ENCODE data around the gene MAD2L1. TPM values are rescaled to one million over a fixed set of nuclear protein-coding genes. Genes with fewer than 3 reads are reported as not detected.

The MAD2L1 gene
- total and polyA plus RNA-seq, 2 of the 13 experiments (the other 11 are each of a cell fraction or from before 2014, with no cell fraction given), result 40.6 to 109 TPM

GRCh38 chr4:120066517-120067340, at the start of gene MAD2L1 (continued):
- 0 out of 2 replicates have a peak, but pooled peaks have one; percentile 7 for TF ChIP-seq MED13 (CRISPR knock-in tag; IDR thresholded peaks at IDR 0.05)
- no peak for TF ChIP-seq NR3C1 (CRISPR knock-in tag; IDR thresholded peaks at IDR 0.05)
- peak; percentile 14; the same call in 1 of the 2 replicates for TF ChIP-seq KDM4B (CRISPR knock-in tag; IDR thresholded peaks at IDR 0.05)
- peak; percentile 11; the same call in 1 of the 2 replicates for TF ChIP-seq MIER3 (CRISPR knock-in tag; IDR thresholded peaks at IDR 0.05; ENCODE audit: borderline replicate concordance)
- TF ChIP-seq PHF20 (CRISPR knock-in tag; IDR thresholded peaks at IDR 0.05), result no peak; the same call in none of the 2 replicates
- TF ChIP-seq ZNF576 (CRISPR knock-in tag; IDR thresholded peaks at IDR 0.05), result peak; percentile 6; the same call in 1 of the 2 replicates
- TF ChIP-seq ZNF772 (CRISPR knock-in tag; IDR thresholded peaks at IDR 0.05), result peak; percentile 17
- peak; percentile 55; the same call in 1 of the 2 replicates for TF ChIP-seq GATA4 (IDR thresholded peaks at IDR 0.05; ENCODE audit: borderline replicate concordance, low read depth)
- no peak for TF ChIP-seq ZNF331 (CRISPR knock-in tag; IDR thresholded peaks at IDR 0.05)
- peak; percentile 98 for TF ChIP-seq NAIF1 (CRISPR knock-in tag; IDR thresholded peaks at IDR 0.05; ENCODE audit: borderline replicate concordance)
- TF ChIP-seq ZMAT5 (CRISPR knock-in tag; IDR thresholded peaks at IDR 0.05; ENCODE audit: borderline replicate concordance, low read depth), result no peak
- peak; percentile 48; the same call in 1 of the 2 replicates for TF ChIP-seq ZNF230 (CRISPR knock-in tag; IDR thresholded peaks at IDR 0.05)
- TF ChIP-seq ZFP36L2 (CRISPR knock-in tag; IDR thresholded peaks at IDR 0.05), result no peak
- no peak for TF ChIP-seq HNRNPK (IDR thresholded peaks at IDR 0.05; ENCODE audit: low read depth, low read length, poor library complexity, severe bottlenecking)
- TF ChIP-seq KMT2B (CRISPR knock-in tag; IDR thresholded peaks at IDR 0.05), result peak; percentile 84
- no peak for TF ChIP-seq ZNF775 (CRISPR knock-in tag; IDR thresholded peaks at IDR 0.05; ENCODE audit: borderline replicate concordance)
- TF ChIP-seq SP2 (CRISPR knock-in tag; IDR thresholded peaks at IDR 0.05), result no peak
- TF ChIP-seq TAF1 (CRISPR knock-in tag; IDR thresholded peaks at IDR 0.05), result peak; percentile 80; the same call in 1 of the 2 replicates
- TF ChIP-seq MAZ (IDR thresholded peaks at IDR 0.05; ENCODE audit: borderline replicate concordance, low read depth, low read length), result no peak
- peak; percentile 34; the same call in 1 of the 2 replicates for TF ChIP-seq MAZ (CRISPR knock-in tag; IDR thresholded peaks at IDR 0.05; ENCODE audit: low read depth)
- TF ChIP-seq MTF2 (CRISPR knock-in tag; IDR thresholded peaks at IDR 0.05; ENCODE audit: borderline replicate concordance), result no peak
- TF ChIP-seq SP1 (IDR thresholded peaks at IDR 0.05), result no peak
- TF ChIP-seq SP1 (CRISPR knock-in tag; IDR thresholded peaks at IDR 0.05), result peak; percentile 14; the same call in 1 of the 2 replicates
- 0 out of 2 replicates have a peak, but pooled peaks have one; percentile 29 for TF ChIP-seq ZNF776 (CRISPR knock-in tag; IDR thresholded peaks at IDR 0.05)
- 0 out of 2 replicates have a peak, but pooled peaks have one; percentile 79 for TF ChIP-seq WIZ (CRISPR knock-in tag; IDR thresholded peaks at IDR 0.05)
- TF ChIP-seq ZNF496 (CRISPR knock-in tag; IDR thresholded peaks at IDR 0.05; ENCODE audit: insufficient replicate concordance), result no peak
- TF ChIP-seq ZBTB2 (CRISPR knock-in tag; IDR thresholded peaks at IDR 0.05; ENCODE audit: low read depth), result no peak
- TF ChIP-seq ZNF720 (CRISPR knock-in tag; IDR thresholded peaks at IDR 0.05), result no peak
- TF ChIP-seq CREM (IDR thresholded peaks at IDR 0.05), result peak; percentile 66
- no peak for TF ChIP-seq CREM (CRISPR knock-in tag; IDR thresholded peaks at IDR 0.05)
- no peak for TF ChIP-seq ZNF382 (CRISPR knock-in tag; IDR thresholded peaks at IDR 0.05; ENCODE audit: borderline replicate concordance)
